SIG-M5 (cell line): ENCODE data around the gene JPT1.
"Not testable (repeated sequence)": the region's sequence is repeated elsewhere in the genome, so short reads cannot be mapped to it uniquely, and the experiment has no call there.

Source experiments
- DNase-seq: peaks from one replicate; lab custom pipeline; 2025; lab: John Stamatoyannopoulos, UW

Gene JPT1

GRCh38 chr17:75154195-75155106 is at the start of gene JPT1:
Gene JPT1 (minus strand): TSS chr17:75154512. CDS start chr17:75154397, 115 bp downstream.
- DNase-seq: peak; percentile 79

- DNase-seq: no peak
Observed at GRCh38 chr17:75199886-75200618, 45.7 kb upstream of the JPT1 start.

GRCh38 chr17:75194879-75195278 is 40.6 kb upstream of the JPT1 start:
- DNase-seq: no peak

- DNase-seq: no peak
Observed at GRCh38 chr17:75191584-75191983, 37.3 kb upstream of the JPT1 start.

- DNase-seq: no peak
Observed at GRCh38 chr17:75188614-75189013, 34.3 kb upstream of the JPT1 start.

- no peak for DNase-seq
Observed at GRCh38 chr17:75183999-75184884, 29.9 kb upstream of the JPT1 start.

GRCh38 chr17:75182569-75183436 is 28.5 kb upstream of the JPT1 start, which contains the start of gene SUMO2:
Gene SUMO2 (minus strand): TSS chr17:75182959. CDS start chr17:75182834, 125 bp downstream.
- DNase-seq: no peak

GRCh38 chr17:75182319-75182568 is 27.9 kb upstream of the JPT1 start:
- no peak for DNase-seq

GRCh38 chr17:75181608-75182318 is 27.5 kb upstream of the JPT1 start:
- no peak for DNase-seq

GRCh38 chr17:75181110-75181509 is 26.8 kb upstream of the JPT1 start:
- no peak for DNase-seq

- no peak for DNase-seq
Observed at GRCh38 chr17:75178453-75178852, 24.1 kb upstream of the JPT1 start.

GRCh38 chr17:75176625-75177024 is 22.3 kb upstream of the JPT1 start:
- no peak for DNase-seq

- no peak for DNase-seq
Observed at GRCh38 chr17:75174996-75175395, 20.7 kb upstream of the JPT1 start.

GRCh38 chr17:75173526-75173925 is 19.2 kb upstream of the JPT1 start:
- DNase-seq: no peak

- DNase-seq: no peak
Observed at GRCh38 chr17:75168998-75169397, 14.7 kb upstream of the JPT1 start.

- DNase-seq: not testable (repeated sequence)
Observed at GRCh38 chr17:75164606-75165005, 10.3 kb upstream of the JPT1 start.

GRCh38 chr17:75163074-75163473 is 8.8 kb upstream of the JPT1 start:
- no peak for DNase-seq

GRCh38 chr17:75160211-75160610 is 5.9 kb upstream of the JPT1 start:
- no peak for DNase-seq

- no peak for DNase-seq
Observed at GRCh38 chr17:75159196-75160031, 5.1 kb upstream of the JPT1 start.

- DNase-seq: not testable (repeated sequence)
Observed at GRCh38 chr17:75158480-75158879, 4.2 kb upstream of the JPT1 start.
